ENCODE data around the gene APOB. TPM values are rescaled to one million over a fixed set of nuclear protein-coding genes. Genes with fewer than 3 reads are reported as not detected.

The APOB gene
- total and polyA plus RNA-seq, 8 donors, result 0.03 to 3.2 (median 0.09) TPM

- FAIRE-seq, result no peak
- DNase-seq, result no peak
- Histone ChIP-seq H3K4me1 (no peaks in the 10 kb centered on the region), H3K27ac (no peak overlapping the region), H3K9me3 (no peaks in the 10 kb centered on the region), H3K4me3 (no peak overlapping the region), H3K27me3 (no peaks in the 10 kb centered on the region), H3K36me3 (no peaks in the 10 kb centered on the region)
- 82 to 92% methylated on average over 7 of the region's 7 CpGs for WGBS, 2 donors
- intact Hi-C loops (cut with DNase I), result no loop called here
- no peak for ATAC-seq
- no peak for TF ChIP-seq CTCF (IDR thresholded peaks at IDR 0.05)
Measured at GRCh38 chr2:21024722-21025389, 19.0 kb downstream of the APOB start.

GRCh38 chr2:21024198-21024597 lies 19.7 kb downstream of the APOB start:
- ATAC-seq, result no peak
- Histone ChIP-seq H3K36me3 (no peaks in the 10 kb centered on the region), H3K27ac (no peak overlapping the region), H3K9me3 (no peaks in the 10 kb centered on the region), H3K4me1 (no peaks in the 10 kb centered on the region), H3K27me3 (no peaks in the 10 kb centered on the region), H3K4me3 (no peak overlapping the region)
- DNase-seq, result no peak
- 75 to 85% methylated on average over 5 of the region's 5 CpGs for WGBS, 2 donors
- intact Hi-C loops (cut with DNase I), result no loop called here
- no peak for TF ChIP-seq CTCF (IDR thresholded peaks at IDR 0.05)
- FAIRE-seq, result no peak

- no peak for FAIRE-seq
- 68 to 73% methylated on average over 4 of the region's 4 CpGs for WGBS, 2 donors
- Histone ChIP-seq H3K4me1 (no peaks in the 10 kb centered on the region), H3K4me3 (no peak overlapping the region), H3K9me3 (no peaks in the 10 kb centered on the region), H3K27me3 (no peaks in the 10 kb centered on the region), H3K27ac (no peak overlapping the region), H3K36me3 (no peaks in the 10 kb centered on the region)
- no peak for ATAC-seq
- TF ChIP-seq CTCF (IDR thresholded peaks at IDR 0.05), result no peak
- no peak for DNase-seq
- intact Hi-C loops (cut with DNase I), result no loop called here
Measured at GRCh38 chr2:21023419-21024181, 20.3 kb downstream of the APOB start.

DNA sequence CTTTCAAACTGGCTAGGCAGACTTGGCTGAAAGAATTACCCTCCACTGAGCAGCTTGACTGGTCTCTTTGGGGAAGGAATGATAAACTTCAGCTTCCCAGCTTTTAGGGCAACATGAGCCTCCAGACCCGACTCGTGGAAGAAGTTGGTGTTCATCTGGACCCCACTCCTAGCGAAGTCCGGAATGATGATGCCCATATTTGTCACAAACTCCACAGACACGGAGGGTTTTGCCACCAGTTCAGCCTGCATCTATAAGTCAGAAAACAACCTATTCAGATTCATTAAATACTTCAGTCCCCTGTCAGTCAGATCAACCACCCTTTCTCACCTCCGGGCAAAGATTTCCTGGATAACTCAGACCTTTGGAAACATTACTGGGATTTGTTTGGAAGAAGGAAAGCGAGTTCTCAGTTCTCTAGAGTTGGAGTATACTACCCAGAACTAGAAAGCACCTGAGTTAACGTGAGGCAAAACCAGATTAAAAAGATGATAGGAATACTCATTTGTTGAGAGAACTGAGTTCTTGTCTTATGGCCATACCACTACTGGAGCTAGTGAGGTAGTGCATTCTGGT lies 21.0 kb downstream of the APOB start:
- Histone ChIP-seq H3K36me3 (no peaks in the 10 kb centered on the region), H3K4me1 (no peaks in the 10 kb centered on the region), H3K27me3 (no peaks in the 10 kb centered on the region), H3K4me3 (no peak overlapping the region), H3K27ac (no peak overlapping the region), H3K9me3 (no peaks in the 10 kb centered on the region)
- WGBS, 2 donors, result 66 to 79% methylated on average over 8 of the region's 8 CpGs
- no peak for DNase-seq
- TF ChIP-seq CTCF (IDR thresholded peaks at IDR 0.05), result no peak
- no peak for ATAC-seq
- intact Hi-C loops (cut with DNase I), result no loop called here
- FAIRE-seq, result no peak

- Histone ChIP-seq H3K36me3 (no peaks in the 10 kb centered on the region), H3K9me3 (no peaks in the 10 kb centered on the region), H3K4me3 (no peak overlapping the region), H3K27me3 (no peaks in the 10 kb centered on the region), H3K27ac (no peak overlapping the region), H3K4me1 (no peaks in the 10 kb centered on the region)
- TF ChIP-seq CTCF (IDR thresholded peaks at IDR 0.05), result no peak
- 77 to 85% methylated on average over 1 of the region's 1 CpG for WGBS, 2 donors
- DNase-seq (no peak), FAIRE-seq (no peak), ATAC-seq (no peak)
- intact Hi-C loops (cut with DNase I), result no loop called here
Measured at GRCh38 chr2:21021430-21021829, 22.4 kb downstream of the APOB start.

Measured in pancreas (tissue), 10 donors.